ENCODE measurements around the gene NDST1.

The NDST1 gene

DNA sequence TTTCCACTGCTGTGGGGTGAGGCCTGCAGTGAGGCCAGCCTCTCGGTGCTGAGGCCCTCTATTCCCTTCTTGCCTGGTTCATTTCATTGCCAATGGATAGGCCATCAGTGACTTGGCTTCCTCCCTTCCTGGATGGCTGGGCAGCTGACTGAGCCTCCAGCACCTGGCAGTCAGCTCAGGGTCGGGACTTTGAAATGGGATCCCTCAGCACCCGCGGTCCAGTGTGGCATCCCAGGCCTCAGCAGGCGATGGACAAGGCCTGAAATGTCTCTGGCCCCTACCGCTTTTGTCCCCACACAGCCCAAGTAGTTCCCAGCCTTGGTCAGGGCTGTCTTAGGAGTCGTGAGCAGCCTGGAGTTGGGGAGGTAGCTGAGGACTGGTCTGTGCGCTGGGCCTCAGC is 17.2 kb downstream of the NDST1 start:
- DNase-seq, result no peak

DNA sequence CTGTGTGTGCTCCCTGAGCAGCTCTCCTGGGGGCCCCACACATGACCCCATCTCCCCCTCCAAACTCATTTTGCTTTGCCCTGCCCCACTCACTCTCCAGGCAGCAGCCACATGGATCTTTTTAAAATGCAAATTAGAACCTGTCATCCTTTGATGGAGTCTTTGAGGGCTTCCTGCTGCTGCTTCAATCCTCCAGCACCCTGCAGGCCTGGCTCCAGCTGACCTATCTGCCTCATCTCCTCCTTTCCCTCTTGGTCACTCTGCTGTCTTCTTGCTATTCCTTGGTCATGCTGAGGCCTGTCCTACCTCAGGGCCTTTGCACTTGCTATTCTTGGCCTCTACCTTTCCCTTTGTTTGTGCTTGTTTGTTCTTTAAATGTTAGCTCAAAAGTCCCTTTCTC is 17.9 kb downstream of the NDST1 start:
- DNase-seq, result no peak

DNA sequence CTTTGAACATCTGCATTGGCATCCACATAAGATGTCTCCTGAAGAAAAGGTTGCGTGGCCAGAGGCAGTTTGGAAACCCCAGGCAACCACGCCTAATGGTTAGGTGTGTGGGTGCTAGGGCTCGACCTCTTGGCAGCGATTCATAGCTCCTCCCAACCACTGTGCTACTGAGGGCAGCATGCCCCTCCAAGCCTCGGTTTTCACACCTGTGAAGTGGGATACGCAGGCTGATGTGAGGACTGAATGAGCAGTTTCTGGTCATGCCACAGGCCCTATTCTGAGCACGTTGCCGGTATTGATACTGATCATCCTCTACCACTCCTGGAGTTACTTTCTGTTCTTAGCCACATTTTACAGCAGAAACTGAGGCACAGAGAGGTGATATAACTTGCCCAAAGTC is 19.1 kb downstream of the NDST1 start:
- DNase-seq, result no peak

DNA sequence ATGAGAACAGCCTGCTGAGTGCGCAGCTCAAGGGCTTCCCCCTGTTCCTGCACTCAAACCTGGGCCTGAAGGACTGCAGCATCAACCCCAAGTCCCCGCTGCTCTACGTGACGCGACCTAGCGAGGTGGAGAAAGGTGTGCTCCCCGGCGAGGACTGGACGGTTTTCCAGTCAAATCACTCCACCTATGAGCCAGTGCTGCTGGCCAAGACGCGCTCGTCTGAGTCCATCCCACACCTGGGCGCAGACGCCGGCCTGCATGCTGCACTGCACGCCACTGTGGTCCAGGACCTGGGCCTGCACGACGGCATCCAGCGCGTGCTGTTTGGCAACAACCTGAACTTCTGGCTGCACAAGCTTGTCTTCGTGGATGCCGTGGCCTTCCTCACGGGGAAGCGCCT is 19.9 kb downstream of the NDST1 start:
- no peak for DNase-seq

DNA sequence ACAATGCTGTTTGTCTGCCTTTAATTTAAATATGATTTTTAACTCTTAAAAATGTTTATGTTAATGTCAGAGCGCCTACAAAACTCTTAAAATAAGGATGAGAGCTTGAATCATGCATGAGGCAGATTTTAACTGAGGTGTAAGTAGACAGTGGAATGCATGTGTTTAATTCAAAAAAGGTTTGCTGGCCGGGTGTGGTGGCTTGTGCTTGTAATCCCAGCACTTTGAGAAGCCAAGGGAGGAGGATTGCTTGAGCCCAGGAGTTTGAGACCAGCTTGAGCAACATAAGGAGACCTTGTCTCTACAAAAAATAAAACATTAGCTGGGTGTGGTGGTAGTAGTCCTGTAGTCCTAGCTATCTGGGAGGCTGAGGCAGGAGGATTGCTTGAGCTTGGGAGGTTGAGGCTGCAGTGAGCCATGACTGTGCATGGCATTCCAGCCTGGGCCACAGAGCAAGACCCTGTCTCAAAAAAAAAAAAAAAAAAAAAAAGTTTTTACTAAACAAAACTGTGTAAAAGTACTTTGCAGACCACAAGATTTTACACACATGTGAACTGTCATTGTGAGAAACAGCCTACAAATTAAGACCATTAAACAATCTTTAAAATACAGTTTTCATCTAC is 21.1 kb downstream of the NDST1 start:
- DNase-seq, result no peak

DNA sequence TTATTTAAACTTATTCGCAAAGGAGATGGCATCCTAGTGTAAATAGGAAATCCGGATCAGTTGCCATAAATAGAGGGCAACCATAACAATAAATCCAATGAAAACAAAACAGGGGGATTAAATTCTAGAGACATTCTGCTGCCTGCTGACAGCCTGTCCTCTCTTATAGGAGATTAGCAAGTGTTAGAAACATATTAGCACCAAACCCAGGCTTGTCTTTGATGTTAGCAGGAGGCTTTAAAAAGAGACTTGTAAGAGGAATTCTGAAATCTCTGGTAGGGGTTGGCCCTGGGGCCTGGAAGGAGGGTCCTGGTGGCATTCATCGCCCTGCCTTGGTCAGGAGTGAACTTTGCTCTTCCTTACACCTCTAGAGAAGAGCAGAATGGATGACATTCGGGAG is 21.6 kb downstream of the NDST1 start:
- no peak for DNase-seq

DNA sequence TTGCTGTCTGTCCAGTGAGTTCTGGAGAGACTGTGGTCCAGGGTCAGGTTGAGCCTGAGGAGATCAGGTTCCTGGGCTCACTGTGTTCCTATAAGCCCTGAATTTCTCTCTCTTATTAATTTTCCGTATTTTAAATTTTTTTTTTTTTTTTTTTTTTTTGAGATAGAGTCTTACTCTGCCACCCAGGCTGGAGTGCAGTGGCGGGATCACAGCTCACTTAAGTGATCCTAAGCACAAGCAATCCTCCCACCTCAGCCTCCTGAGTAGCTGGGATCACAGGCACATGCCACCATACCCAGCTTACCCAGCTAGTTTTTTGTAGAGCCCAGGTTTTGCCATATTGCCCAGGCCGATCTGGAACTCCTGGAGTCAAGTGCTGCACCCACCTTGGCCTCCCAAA is 22.5 kb downstream of the NDST1 start:
- no peak for DNase-seq

DNA sequence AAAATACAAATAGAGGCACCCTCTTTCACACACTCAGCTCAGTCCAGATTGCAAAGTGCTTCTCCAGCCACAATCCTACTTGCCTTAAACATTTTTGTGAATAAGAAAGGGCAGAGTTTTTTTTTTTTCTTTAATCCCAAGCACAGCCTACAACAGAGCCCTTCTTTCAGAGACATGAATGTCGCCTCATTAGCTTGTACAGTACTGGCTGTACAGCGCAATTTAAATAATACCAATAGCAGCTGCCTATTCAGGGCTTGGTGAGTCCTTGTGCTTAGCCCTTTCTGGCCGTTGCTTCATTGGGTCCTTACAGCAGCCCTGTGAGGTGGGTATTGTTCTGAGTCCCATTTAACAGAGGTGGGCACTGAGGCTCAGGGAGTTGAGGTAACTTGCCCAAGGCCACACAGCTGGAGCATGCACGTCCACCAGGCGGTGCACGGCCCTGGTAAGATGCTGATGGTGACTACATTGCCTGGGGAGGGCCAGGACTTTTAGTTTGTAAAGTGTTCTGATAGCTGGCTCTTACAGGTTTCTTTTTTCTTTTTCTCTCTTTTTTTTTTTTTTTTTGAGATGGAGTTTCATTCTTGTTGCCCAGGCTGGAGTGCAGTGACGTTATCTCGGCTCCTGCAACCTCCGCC is 23.1 kb downstream of the NDST1 start:
- DNase-seq, result no peak

DNA sequence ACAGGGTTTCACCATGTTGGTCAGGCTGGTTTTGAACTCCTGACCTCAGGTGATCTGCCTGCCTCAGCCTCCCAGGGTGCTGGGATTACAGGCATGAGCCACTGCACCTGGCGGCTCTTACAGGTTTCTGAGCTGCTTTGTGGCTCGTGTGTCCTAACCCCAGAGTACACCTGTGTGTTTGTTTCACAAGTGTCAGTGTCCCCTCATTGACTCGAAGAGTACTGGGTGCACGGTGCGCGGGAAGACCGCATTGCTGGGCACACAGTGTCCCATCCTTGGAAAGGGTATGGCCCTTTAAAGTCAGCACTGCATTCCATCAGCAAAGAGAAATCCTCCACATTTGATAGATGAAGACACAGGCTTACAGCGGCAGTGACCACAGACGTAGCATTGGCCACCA is 23.8 kb downstream of the NDST1 start:
- no peak for DNase-seq

DNA sequence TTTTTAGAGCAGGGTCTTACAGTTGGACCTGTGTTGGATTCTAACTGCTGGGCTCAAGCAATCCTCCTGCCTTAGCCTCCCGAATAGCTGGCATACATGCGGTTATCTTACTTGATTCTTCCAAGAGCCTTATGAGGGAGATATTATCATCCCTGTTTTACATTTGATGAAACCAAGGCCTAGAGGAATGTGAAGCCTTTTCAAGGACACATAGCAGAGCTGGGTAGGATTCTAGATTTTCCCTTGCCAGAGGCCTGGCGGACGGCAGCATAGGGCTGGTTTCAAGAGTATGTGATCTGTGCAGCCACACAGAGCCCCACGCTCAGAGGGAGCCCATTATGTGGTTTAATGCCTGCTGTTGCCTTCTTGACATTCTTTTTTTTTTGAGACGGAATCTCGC is 24.2 kb downstream of the NDST1 start:
- no peak for DNase-seq

DNA sequence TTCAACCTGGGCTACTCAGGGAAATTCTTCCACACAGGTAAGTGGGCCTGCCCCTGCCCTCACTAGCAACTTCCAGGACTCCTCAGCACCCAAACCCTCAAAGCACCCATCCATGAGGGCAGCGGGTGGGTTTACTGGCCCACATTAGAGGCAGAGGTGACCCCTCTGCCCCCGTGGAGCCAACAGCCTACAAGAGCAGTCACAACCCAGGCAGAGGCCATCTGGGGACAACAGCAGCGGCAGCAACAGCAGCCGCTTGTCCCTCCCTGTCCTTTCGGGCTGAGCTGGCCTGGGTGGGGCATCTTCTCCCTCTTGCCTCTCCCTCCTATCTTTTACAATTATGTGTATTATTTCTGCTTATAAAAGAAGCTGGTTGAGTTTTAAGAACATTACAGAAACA is 25.1 kb downstream of the NDST1 start:
- DNase-seq, result no peak

DNA sequence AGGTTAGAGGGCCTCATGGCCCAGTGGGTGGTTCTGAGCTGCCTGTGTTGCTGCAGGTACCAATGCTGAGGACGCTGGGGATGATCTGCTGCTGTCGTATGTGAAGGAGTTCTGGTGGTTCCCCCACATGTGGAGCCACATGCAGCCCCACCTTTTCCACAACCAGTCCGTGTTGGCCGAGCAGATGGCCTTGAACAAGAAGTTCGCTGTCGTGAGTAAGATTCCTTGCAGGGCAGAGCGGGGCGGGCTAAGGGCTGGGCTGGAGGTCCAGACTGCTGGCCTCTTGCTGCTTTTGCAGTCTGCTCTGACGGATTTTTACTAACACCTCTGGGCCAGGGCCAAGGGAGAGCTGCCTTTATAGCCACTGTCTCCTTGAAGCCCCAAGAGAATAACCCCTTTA is 26.9 kb downstream of the NDST1 start:
- no peak for DNase-seq

DNA sequence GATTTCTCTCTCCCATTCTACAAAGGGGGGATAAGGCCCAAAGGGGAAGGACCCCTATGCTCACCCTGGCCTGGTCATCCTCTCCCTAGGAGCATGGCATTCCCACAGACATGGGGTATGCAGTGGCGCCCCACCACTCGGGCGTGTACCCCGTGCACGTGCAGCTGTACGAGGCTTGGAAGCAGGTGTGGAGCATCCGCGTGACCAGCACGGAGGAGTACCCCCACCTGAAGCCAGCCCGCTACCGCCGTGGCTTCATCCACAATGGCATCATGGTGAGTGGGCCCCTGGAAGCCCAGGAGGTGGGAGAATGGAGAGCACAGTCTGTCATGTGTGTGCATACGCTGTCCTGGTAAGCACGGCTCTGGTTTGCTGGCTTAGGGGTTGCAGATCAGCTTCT is 27.7 kb downstream of the NDST1 start:
- no peak for DNase-seq

DNA sequence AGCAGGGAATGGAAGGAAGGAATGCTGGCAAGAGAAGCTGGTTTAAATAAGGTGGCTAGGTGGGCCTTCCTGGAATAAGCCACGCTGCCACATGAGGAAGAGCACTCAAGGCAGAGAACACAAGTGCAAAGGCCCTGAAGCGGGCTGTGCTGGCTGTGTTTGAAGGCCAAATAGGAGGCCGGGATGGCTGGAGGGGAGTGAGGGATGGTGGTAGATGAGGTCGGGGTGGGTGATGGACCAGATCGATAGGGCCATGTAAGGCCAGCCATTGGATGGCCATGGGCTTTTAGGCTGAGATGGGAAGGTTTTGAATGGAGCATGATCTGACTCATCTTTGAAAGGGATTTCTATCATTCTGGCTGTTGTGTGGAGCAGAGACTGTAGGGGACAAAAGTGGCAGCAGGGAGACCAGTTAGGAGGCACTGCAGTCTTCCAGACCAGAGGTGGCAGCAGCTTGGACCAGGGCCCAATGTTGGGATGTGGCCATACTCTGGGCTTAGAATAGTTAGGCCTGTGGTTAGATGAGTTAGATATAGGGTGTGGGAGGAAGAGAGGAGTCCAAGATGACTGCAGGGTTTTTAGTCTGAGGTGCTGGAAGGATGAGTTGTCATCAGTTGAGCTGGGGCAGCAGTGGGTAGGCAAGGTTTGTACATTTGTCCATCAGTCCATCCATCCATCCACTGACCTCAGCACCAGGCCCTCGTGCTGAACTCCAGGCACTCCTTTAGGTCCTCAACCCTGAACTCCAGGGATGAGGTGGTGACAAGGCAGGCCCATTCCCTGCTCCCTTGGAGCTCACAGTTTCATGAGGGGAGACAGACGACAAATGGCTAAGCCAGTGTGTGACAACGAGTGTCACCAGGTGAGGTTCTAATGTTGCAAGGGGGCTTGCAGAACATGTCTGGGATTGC is 30.3 kb downstream of the NDST1 start:
- DNase-seq, result no peak

DNA sequence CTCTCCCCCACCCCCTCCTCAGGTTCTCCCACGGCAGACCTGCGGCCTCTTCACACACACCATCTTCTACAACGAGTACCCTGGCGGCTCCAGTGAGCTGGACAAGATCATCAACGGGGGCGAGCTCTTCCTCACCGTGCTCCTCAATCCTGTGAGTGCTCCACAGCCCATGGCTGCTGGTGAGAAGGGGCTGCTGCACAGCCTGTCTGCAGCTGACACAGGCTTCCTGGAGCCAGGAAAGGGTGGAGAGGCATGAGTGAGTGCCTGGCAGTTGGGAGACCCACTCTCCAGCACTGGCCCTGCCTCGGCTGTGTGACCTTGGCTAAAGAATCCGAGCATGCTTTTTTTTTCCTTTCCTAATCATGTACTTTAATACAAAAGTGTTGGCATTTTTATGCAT is 31.3 kb downstream of the NDST1 start:
- DNase-seq, result no peak

DNA sequence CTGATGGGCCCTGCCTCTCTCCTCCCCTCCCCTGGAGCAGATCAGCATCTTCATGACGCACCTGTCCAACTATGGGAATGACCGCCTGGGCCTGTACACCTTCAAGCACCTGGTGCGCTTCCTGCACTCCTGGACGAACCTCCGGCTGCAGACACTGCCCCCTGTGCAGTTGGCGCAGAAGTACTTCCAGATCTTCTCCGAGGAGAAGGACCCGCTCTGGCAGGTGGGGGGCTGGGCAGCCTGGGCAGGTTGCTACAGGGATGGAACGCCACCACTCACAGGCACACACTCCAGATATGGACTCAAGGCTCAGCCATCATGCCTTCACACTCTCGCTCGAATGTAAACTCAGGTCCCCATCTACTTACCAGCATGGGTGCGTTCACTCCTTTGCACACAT is 32.1 kb downstream of the NDST1 start:
- DNase-seq, result no peak

DNA sequence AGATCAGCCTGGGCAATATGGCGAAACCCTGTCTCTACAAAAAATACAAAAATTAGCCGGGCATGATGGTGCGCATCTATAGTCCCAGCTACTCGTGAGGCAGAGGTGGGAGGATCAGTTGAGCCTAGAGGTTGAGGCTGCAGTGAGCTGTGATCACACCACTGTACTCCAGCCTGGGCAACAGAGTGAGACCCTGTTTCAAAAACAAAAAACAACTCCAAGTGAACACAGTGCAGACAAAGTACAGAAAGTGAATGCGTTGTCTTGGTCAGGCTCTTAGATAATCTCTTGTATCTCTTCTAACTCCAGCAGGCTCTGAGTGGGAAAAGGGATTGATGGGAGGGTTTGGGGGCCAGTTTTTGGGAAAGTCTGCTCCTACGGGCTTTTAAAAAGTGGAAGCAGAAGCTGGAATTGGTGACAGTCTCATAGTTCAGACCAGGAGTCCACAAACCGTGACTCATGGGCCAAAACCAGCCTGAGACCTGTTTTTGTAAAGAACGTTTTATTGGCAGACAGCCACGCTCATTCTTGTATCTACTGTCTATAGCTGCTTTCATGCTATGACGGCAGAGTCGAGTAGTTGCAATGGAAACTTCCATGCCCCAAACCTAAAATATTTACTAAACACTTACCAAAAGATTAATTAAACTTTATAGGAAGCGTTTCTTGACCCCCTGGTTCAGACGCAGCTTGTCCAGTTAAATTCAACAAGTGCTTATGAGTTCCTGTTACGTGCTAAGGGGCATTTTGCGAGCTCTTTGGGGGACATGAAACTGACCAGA is 32.9 kb downstream of the NDST1 start:
- no peak for DNase-seq

DNA sequence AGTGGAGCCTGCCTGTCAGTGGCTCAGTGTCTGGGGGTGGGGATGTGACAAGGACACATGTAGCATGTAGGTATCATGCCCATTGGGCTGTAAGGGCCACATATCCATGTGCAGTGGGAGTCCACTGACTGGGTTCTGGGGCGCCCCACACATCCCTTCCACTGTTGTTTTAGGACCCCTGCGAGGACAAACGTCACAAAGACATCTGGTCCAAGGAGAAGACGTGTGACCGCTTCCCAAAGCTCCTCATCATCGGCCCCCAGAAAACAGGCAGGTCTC is 33.4 kb downstream of the NDST1 start:
- no peak for DNase-seq

DNA sequence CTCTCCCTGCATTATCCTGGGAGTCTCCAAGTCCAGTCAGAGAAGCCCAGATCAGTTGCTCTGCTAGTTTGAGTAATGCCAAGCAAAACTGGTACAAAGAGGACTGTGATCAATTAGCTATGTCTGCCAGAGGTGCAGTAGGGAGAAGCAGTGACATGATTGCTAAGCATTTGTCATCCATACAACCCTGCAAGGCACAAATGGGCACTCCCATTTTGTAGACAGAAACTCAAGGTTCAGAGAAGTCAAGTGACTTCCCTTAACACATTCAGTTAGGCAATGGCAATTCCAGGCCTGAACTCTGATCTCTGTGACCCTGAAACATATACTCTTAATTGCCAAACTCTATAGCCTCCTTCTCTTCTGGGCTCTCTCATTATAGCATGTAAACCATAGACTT is 34.0 kb downstream of the NDST1 start:
- DNase-seq, result no peak

DNA sequence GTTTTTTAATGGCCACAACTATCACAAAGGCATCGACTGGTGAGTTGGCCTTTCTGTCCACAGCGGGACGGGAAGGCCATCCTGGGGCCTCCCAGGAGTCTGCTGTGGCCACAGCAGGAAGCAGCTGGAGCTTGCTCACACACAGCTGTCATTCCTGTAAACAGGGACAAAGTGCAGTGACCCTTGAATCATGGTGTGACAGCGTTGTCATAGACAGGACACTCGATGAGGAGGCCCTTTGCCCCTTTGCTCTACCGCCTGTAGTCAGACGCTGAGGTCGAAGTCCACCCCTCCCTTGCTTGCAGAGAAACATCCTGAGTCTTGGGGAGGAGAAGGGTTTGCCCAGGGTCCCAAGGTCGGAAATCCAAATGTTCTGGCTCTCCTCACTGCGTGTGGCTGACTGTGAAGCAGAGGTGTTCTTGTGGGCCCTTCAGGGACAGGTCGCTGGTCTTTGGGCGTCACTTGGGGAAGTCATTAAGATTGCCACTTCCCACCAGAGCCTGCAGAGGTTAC is 35.1 kb downstream of the NDST1 start:
- no peak for DNase-seq

DNA sequence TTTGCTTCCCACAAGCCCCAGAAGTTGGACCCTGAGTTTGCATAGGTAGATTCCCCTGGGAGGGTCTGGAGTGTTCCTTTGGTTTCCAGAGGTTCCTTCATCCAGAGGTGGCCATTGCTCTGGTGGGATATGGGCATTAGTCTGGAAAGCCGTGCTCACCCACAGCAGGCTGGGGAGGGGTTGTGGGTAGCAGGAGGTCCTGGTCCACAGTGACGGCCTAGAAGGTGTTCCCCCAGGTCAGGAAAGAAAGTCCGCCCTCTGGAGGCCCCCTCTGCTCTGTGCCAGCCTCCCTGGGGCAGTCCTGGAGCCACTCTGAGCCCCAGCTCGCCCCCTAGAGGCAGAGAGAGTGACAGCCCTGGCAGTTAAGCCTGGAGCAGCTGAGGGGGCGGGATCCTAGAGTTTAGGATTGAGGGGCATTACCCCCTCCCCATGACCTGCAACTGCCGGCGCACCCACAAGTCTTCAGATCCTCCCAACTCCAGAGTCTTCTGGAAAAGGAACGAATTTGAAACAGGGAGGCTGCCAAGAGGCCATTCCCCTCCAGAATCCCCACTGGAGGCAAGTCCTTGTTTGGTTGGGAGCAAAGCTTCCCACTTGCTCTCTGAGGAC is 36.8 kb downstream of the NDST1 start:
- DNase-seq, result peak; percentile 60

DNA sequence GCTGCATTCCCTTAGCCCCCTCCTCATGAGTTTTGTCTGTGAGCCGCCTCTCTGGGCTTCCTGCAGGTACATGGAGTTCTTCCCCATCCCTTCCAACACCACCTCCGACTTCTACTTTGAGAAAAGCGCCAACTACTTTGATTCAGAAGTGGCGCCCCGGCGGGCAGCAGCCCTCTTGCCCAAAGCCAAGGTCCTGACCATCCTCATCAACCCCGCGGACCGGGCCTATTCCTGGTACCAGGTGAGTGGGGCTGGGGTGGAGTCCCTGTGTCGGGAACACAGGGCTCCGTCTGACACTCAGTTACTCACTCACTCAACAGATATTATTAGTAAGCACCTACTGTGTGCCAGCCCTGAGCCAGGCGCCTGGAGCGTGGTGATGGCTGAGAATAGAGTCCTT is 37.3 kb downstream of the NDST1 start:
- DNase-seq, result no peak

DNA sequence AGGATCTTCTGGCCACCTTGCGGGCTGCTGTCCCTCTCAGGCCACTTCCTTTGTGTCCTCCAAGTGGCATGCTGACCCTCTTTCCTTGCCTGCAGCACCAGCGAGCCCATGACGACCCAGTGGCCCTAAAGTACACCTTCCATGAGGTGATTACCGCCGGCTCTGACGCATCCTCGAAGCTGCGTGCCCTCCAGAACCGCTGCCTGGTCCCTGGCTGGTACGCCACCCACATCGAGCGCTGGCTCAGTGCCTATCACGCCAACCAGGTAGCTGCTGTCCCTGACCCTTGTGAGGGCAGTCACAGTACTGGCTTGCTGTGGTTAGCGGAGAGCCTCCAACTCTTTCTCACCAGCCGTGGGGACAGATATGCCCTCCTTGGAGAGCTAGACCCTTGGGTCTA is 40.2 kb downstream of the NDST1 start:
- no peak for DNase-seq
